CD14-positive monocyte (primary cell): Measurements from ENCODE around the gene TPPP. TPM values are rescaled to one million over a fixed set of nuclear protein-coding genes. Genes with fewer than 3 reads are reported as not detected.

Experiments used
- DNase-seq, 3 donors: peaks; one replicate each; pipeline ENCODE4 v3.0.0-alpha.2; 2011 to 2022
- H2AFZ ChIP-seq: 2 replicates; pipeline ENCODE4 v1.6.0; 2012; ENCODE audit warnings: mild to moderate bottlenecking, low read depth, low read length, inconsistent platforms; ENCODE audit not compliant: insufficient read depth, poor library complexity, severe bottlenecking
- H3K27ac ChIP-seq, 2 donors: 1 replicate in 1 of 2; 2 replicates in 1 of 2; pipeline ENCODE4 v1.5.1; 2012 to 2013; ENCODE audit warnings: low read length in 2 of 2, control low read depth in 1 of 2, inconsistent platforms in 1 of 2, low read depth in 1 of 2, mild to moderate bottlenecking in 1 of 2
- H3K27me3 ChIP-seq, 2 donors: one replicate each; pipeline versions ENCODE4 v1.6.0 to v1.6.1; 2011 to 2013; ENCODE audit warnings: low read length in 2 of 2; ENCODE audit not compliant: control insufficient read depth in 2 of 2, insufficient read depth in 2 of 2
- H3K36me3 ChIP-seq, 2 donors: replicated peaks in 1 of 2; 1 replicate in 1 of 2; 2 replicates in 1 of 2; pipeline versions ENCODE4 v1.5.1 to v1.6.1; 2012 to 2013; ENCODE audit warnings: low read length in 2 of 2, control low read depth in 1 of 2, inconsistent platforms in 1 of 2, mild to moderate bottlenecking in 1 of 2; ENCODE audit not compliant: insufficient read depth in 2 of 2, control insufficient read depth in 1 of 2
- H3K4me1 ChIP-seq, 2 donors: 1 replicate in 1 of 2; 2 replicates in 1 of 2; pipeline versions ENCODE4 v1.5.1 to v1.6.1; 2012 to 2013; ENCODE audit warnings: low read length in 2 of 2, control low read depth in 1 of 2, inconsistent platforms in 1 of 2, mild to moderate bottlenecking in 1 of 2, moderate library complexity in 1 of 2; ENCODE audit not compliant: insufficient read depth in 2 of 2, control insufficient read depth in 1 of 2
- H3K4me2 ChIP-seq: replicated peaks from 2 replicates; pipeline ENCODE3; 2012; ENCODE audit warnings: low read length, moderate library complexity, mild to moderate bottlenecking; ENCODE audit not compliant: poor library complexity, severe bottlenecking; ENCODE audit errors: extremely low read depth
- H3K4me3 ChIP-seq, 3 experiments: fragments of 200-600 bp in 1 of 3; sonication (generic) in 1 of 3; replicated peaks in 1 of 3; 1 replicate in 2 of 3; 2 replicates in 1 of 3; pipeline ENCODE4 v1.5.1; 2011 to 2013; ENCODE audit warnings: low read length in 3 of 3, mild to moderate bottlenecking in 3 of 3, control low read depth in 2 of 3, low read depth in 2 of 3, inconsistent platforms in 1 of 3, moderate library complexity in 1 of 3
- H3K79me2 ChIP-seq: 2 replicates; pipeline ENCODE4 v1.6.0; 2012; ENCODE audit warnings: mild to moderate bottlenecking, control low read depth, inconsistent platforms, low read length, moderate library complexity; ENCODE audit not compliant: insufficient read depth
- H3K9ac ChIP-seq: 2 replicates; pipeline ENCODE4 v1.6.0; 2017; ENCODE audit warnings: low read length, mild to moderate bottlenecking; ENCODE audit not compliant: insufficient read depth, poor library complexity, severe bottlenecking
- H3K9me3 ChIP-seq, 2 donors: replicated peaks in 1 of 2; 1 replicate in 1 of 2; 2 replicates in 1 of 2; pipeline versions ENCODE4 v1.5.1 to v1.6.1; 2012 to 2013; ENCODE audit warnings: low read length in 2 of 2, control low read depth in 1 of 2; ENCODE audit not compliant: control insufficient read depth in 1 of 2, insufficient read depth in 1 of 2
- H4K20me1 ChIP-seq: 2 replicates; pipeline ENCODE4 v1.6.0; 2012; ENCODE audit warnings: mild to moderate bottlenecking, low read length, control low read depth, moderate library complexity; ENCODE audit not compliant: insufficient read depth
- H3K27ac Mint-ChIP-seq, 7 donors: one replicate each; pipeline ENCODE4 v1.8.0; 2020; ENCODE audit warnings: mild to moderate bottlenecking in 7 of 7, mixed read lengths in 7 of 7, moderate library complexity in 6 of 7, inconsistent platforms in 2 of 7
- H3K27me3 Mint-ChIP-seq, 3 donors: one replicate each; pipeline ENCODE4 v1.8.0; 2021 to 2022; ENCODE audit warnings: low read depth in 3 of 3, mild to moderate bottlenecking in 3 of 3, mixed read lengths in 3 of 3, moderate library complexity in 3 of 3, inconsistent platforms in 1 of 3
- H3K36me3 Mint-ChIP-seq, 2 donors: one replicate each; pipeline ENCODE4 v1.8.0; 2020; ENCODE audit warnings: mixed read lengths in 2 of 2, inconsistent platforms in 1 of 2, mild to moderate bottlenecking in 1 of 2
- H3K4me1 Mint-ChIP-seq: one replicate; pipeline ENCODE4 v1.8.0; 2020; ENCODE audit warnings: mild to moderate bottlenecking, mixed read lengths
- H3K4me3 Mint-ChIP-seq, 2 donors: one replicate each; pipeline ENCODE4 v1.8.0; 2020; ENCODE audit warnings: mild to moderate bottlenecking in 2 of 2, mixed read lengths in 2 of 2, moderate library complexity in 1 of 2
- H3K9me3 Mint-ChIP-seq, 7 donors: one replicate each; pipeline ENCODE4 v1.8.0; 2020 to 2022; ENCODE audit warnings: mixed read lengths in 7 of 7, mild to moderate bottlenecking in 6 of 7, moderate library complexity in 6 of 7, inconsistent platforms in 2 of 7
- WGBS: methylation state at CpG from one replicate; pipeline ENCODE4 v1.1.5; 2013; ENCODE audit warnings: missing lambda C conversion rate; ENCODE audit not compliant: insufficient coverage; 5-methylcytosine and 5-hydroxymethylcytosine counted together
- intact Hi-C, 2 donors: fragments of 100-400 bp; cut with micrococcal nuclease; formaldehyde crosslinking; loops; one replicate each; pipeline versions ENCODE4 v1.15.0 to v1.15.1; 2023
- polyA plus RNA-seq, 3 donors: library from polyadenylated mRNA; depleted of rRNA in 1 of 3; unstranded in 2 of 3; stranded (reverse) in 1 of 3; fragments of 300-500 nt in 2 of 3; fragments of >200 nt in 1 of 3; fragmentation: Illumina TruSeq in 2 of 3; gene quantifications; 1 replicate in 2 of 3; 2 replicates in 1 of 3; pipeline ENCODE4 v1.2.3, GENCODE V29; 2012 to 2021
- TF ChIP-seq, protein P1 (sequence below): fragments of 200-600 bp; IDR thresholded peaks from one replicate; pipeline ENCODE4 v1.8.0; 2022; ENCODE audit warnings: antibody characterized with exemption, mild to moderate bottlenecking

The TPPP gene
- polyA plus RNA-seq, 3 donors = 0.02 to 0.17 (median 0.06) TPM

DNA sequence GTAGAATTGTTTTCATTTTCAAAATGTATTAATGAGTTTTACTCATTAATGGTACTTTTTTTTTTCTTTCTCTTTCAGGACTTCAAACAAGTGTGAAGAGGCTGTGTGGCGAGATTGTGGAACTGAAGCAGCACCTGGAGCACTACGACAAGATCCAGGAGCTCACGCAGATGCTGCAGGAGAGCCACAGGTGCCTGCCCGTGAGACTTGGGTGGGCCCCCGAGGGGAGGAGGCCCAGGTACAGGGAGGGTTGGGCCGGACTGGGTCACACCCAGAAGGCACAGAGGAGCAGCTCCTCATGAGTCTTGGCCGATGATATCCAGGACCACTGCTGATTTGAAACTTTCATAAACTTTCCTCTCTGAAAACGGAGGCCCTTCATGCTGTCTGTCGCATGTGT lies 45.4 kb downstream of the TPPP start:
- Histone ChIP-seq H3K36me3 (peaks cover 17 to 66% of the 10 kb centered on the region in 2 donors), H3K9me3 (peaks cover 16 to 18% of the 10 kb centered on the region in 2 donors), H3K27me3 (no peaks in the 10 kb centered on the region), H3K27ac (no peak overlapping the region), H3K9ac (no peak overlapping the region), H3K4me3 (no peak overlapping the region), H3K4me1 (no peaks in the 10 kb centered on the region), H4K20me1 (no peaks in the 10 kb centered on the region), H2AFZ (no peak overlapping the region), H3K79me2 (no peaks in the 10 kb centered on the region), H3K4me2 (no peak overlapping the region)
- peaks cover 29 to 44% of the 10 kb centered on the region in 2 donors for H3K36me3 Mint-ChIP-seq
- TF ChIP-seq, protein P1, sequence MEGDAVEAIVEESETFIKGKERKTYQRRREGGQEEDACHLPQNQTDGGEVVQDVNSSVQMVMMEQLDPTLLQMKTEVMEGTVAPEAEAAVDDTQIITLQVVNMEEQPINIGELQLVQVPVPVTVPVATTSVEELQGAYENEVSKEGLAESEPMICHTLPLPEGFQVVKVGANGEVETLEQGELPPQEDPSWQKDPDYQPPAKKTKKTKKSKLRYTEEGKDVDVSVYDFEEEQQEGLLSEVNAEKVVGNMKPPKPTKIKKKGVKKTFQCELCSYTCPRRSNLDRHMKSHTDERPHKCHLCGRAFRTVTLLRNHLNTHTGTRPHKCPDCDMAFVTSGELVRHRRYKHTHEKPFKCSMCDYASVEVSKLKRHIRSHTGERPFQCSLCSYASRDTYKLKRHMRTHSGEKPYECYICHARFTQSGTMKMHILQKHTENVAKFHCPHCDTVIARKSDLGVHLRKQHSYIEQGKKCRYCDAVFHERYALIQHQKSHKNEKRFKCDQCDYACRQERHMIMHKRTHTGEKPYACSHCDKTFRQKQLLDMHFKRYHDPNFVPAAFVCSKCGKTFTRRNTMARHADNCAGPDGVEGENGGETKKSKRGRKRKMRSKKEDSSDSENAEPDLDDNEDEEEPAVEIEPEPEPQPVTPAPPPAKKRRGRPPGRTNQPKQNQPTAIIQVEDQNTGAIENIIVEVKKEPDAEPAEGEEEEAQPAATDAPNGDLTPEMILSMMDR = no peak
- H3K27me3 Mint-ChIP-seq = no peaks in the 10 kb centered on the region
- 93% methylated on average over 8 of the region's 9 CpGs for WGBS
- no peaks in the 10 kb centered on the region for H3K4me1 Mint-ChIP-seq
- intact Hi-C loops = no loop called here
- DNase-seq = no peak
- peaks cover 0 to 3% (median 0%) of the 10 kb centered on the region in 7 donors for H3K9me3 Mint-ChIP-seq
- no peak overlapping the region for H3K27ac Mint-ChIP-seq
- H3K4me3 Mint-ChIP-seq = no peak overlapping the region

DNA sequence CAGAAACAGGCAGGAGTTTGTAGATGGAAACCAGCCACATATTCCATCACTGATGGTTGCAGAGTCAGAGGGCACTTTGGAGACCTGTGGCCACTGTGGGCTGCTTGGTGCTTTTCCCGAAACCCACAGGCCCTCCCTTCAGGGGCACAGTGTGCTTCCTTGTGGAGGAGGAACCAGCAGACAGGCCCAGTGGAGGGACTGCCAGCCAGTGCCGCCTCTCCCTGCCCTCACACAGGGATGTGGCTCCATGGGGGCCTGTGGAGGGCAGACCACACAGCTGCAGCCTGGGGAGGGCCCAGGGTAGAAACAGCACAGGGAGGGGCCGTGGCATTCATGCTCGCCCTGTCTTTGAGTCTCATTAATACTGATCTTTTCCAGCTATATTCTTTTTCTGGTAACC lies 45.8 kb downstream of the TPPP start:
- no peak overlapping the region for H2AFZ ChIP-seq
- no peaks in the 10 kb centered on the region for H3K79me2 ChIP-seq
- no peak overlapping the region for H3K4me2 ChIP-seq
- H3K36me3 Mint-ChIP-seq = peaks cover 26 to 45% of the 10 kb centered on the region in 2 donors
- no peak overlapping the region for H3K27ac Mint-ChIP-seq
- intact Hi-C loops = no loop called here
- DNase-seq = no peak
- no peaks in the 10 kb centered on the region for H3K27me3 ChIP-seq
- H3K9ac ChIP-seq = no peak overlapping the region
- H3K27me3 Mint-ChIP-seq = no peaks in the 10 kb centered on the region
- H3K4me3 Mint-ChIP-seq = no peak overlapping the region
- H3K4me3 ChIP-seq = no peak overlapping the region
- H4K20me1 ChIP-seq = no peaks in the 10 kb centered on the region
- no peaks in the 10 kb centered on the region for H3K4me1 ChIP-seq
- WGBS = 100% methylated on average over 1 of the region's 4 CpGs
- H3K36me3 ChIP-seq = peaks cover 20 to 66% of the 10 kb centered on the region in 2 donors
- H3K9me3 ChIP-seq = peaks cover 16 to 18% of the 10 kb centered on the region in 2 donors
- no peaks in the 10 kb centered on the region for H3K4me1 Mint-ChIP-seq
- H3K27ac ChIP-seq = no peak overlapping the region
- TF ChIP-seq, protein P1 = no peak
- peaks cover 0 to 3% (median 0%) of the 10 kb centered on the region in 7 donors for H3K9me3 Mint-ChIP-seq
